ENCODE results near the gene SCCPDH.

Gene SCCPDH

GRCh38 chr1:246789454-246790339, 65.5 kb downstream of the SCCPDH start:
- TF ChIP-seq POLR2A (IDR thresholded peaks at IDR 0.05; ENCODE audit: extremely low read depth, insufficient read length) (no peak), MYC (IDR thresholded peaks at IDR 0.05; ENCODE audit: low read depth, low read length) (no peak)
- TF ChIP-seq, protein P1, sequence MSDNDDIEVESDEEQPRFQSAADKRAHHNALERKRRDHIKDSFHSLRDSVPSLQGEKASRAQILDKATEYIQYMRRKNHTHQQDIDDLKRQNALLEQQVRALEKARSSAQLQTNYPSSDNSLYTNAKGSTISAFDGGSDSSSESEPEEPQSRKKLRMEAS (IDR thresholded peaks at IDR 0.05; ENCODE audit: low read depth, low read length) = no peak
- TF ChIP-seq, protein P2, sequence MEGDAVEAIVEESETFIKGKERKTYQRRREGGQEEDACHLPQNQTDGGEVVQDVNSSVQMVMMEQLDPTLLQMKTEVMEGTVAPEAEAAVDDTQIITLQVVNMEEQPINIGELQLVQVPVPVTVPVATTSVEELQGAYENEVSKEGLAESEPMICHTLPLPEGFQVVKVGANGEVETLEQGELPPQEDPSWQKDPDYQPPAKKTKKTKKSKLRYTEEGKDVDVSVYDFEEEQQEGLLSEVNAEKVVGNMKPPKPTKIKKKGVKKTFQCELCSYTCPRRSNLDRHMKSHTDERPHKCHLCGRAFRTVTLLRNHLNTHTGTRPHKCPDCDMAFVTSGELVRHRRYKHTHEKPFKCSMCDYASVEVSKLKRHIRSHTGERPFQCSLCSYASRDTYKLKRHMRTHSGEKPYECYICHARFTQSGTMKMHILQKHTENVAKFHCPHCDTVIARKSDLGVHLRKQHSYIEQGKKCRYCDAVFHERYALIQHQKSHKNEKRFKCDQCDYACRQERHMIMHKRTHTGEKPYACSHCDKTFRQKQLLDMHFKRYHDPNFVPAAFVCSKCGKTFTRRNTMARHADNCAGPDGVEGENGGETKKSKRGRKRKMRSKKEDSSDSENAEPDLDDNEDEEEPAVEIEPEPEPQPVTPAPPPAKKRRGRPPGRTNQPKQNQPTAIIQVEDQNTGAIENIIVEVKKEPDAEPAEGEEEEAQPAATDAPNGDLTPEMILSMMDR (IDR thresholded peaks at IDR 0.05; ENCODE audit: low read depth, low read length) = no peak
- H3K4me3 ChIP-seq (ENCODE audit: low read depth, low read length) = peak overlapping the region; percentile 48
- no peak for DNase-seq (ENCODE audit: low read depth)

DNA sequence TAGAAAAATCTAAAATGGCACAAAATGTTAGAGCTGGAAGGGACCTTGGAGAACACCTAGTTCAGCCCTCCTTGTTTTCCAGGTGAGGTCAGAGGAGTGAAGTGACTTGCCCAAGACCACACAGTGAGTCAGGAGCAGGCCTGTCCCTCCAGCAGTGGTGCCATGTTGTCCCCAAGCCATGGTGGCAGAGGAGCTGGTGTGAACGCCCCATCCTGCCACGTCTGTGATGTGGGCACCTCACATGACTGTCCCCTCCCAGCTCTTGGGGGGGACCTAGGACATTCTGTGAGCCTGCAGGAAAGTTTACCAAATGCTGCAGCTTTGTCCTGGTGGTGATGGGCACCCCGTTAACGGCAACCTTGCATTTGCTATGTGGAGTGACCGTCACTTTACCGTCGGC, 66.2 kb downstream of the SCCPDH start:
- TF ChIP-seq MYC (IDR thresholded peaks at IDR 0.05; ENCODE audit: low read depth, low read length) (no peak), POLR2A (IDR thresholded peaks at IDR 0.05; ENCODE audit: extremely low read depth, insufficient read length) (no peak)
- TF ChIP-seq, protein P2 (IDR thresholded peaks at IDR 0.05; ENCODE audit: low read depth, low read length) = no peak
- TF ChIP-seq, protein P1 (IDR thresholded peaks at IDR 0.05; ENCODE audit: low read depth, low read length) = no peak
- DNase-seq (ENCODE audit: low read depth) = no peak

DNA sequence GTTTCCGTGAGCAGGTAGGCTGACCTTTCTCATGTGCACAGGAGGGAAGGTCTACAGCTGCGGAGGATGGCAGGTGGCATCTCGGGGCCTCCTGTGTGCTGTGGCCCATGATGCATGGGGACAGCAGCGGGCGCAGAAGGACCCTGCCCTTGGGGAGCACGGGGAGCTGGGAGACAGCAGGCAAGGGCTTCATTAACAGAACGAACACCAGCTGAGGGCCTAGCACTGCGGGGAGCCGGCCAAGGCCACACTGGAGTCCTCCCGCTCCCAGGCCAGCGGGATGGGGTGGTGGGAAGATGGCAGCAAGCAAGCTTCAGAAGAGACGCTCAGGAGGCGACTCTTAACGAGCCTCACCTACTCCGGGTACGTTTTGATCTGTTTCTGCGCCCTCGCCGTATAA, 66.6 kb downstream of the SCCPDH start:
- DNase-seq (ENCODE audit: low read depth) = no peak
- H3K4me3 ChIP-seq (ENCODE audit: low read depth, low read length) = peak overlapping the region; percentile 48
- TF ChIP-seq, protein P2 (IDR thresholded peaks at IDR 0.05; ENCODE audit: low read depth, low read length) = no peak
- TF ChIP-seq POLR2A (IDR thresholded peaks at IDR 0.05; ENCODE audit: extremely low read depth, insufficient read length) = no peak
- TF ChIP-seq MYC (IDR thresholded peaks at IDR 0.05; ENCODE audit: low read depth, low read length) = no peak
- TF ChIP-seq, protein P1 (IDR thresholded peaks at IDR 0.05; ENCODE audit: low read depth, low read length) = no peak

More for the DNA sequence above, 66.2 kb downstream of the SCCPDH start:
- H3K4me3 ChIP-seq (ENCODE audit: low read depth, low read length) = peak overlapping the region; percentile 48

DNA sequence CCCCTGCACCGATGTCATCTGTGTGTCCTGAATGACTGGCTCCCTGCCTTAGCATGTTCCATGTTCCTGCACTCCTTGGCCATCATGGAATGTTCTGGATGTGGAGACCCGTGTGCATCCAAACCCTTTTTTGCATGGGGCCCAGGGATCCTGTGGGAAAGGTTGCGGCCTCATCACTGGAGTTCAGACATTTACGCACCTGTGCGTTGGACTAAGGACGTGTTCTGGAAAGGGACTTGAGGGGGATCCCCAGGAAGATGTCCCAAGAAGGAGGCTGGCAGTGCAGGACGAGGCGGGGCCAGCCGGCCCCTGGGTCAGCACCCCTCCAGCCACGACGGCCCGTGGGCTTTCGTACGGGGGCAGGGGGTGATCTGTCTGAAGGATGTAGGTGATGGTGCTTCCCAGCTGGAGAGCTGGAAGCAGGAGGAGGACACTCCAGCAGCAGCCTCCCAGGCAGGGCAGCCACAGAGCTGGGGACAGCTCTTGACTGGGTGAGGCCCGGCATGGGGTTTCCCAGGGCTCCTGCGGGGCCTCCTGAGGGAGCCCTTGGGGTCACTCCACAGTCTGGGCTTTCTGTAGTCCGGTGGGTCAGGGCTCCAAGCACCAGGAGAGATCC, 67.2 kb downstream of the SCCPDH start:
- no peak for DNase-seq (ENCODE audit: low read depth)
- TF ChIP-seq POLR2A (IDR thresholded peaks at IDR 0.05; ENCODE audit: extremely low read depth, insufficient read length) (no peak), MYC (IDR thresholded peaks at IDR 0.05; ENCODE audit: low read depth, low read length) (no peak)
- TF ChIP-seq, protein P2 (IDR thresholded peaks at IDR 0.05; ENCODE audit: low read depth, low read length) = no peak
- H3K4me3 ChIP-seq (ENCODE audit: low read depth, low read length) = no peak overlapping the region

DNA sequence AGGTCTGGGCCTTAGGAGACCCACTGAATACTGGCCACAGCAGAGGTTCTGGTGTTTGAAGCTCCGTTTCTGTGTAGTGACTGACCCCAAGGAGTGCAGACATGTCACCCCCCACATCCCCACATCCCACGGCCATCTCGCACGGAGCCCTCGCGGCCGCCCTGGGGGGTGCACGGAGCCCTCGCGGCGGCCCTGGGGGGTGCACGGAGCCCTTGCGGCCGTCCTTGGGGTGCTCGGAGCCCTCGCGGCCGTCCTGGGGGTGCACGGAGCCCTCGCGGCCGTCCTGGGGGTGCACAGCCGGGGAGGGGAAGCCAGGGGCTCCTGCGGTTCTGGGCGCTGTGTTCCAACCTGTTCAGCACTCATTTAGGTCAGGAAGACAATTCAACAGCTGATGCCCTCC, 68.4 kb downstream of the SCCPDH start:
- H3K4me3 ChIP-seq (ENCODE audit: low read depth, low read length) = no peak overlapping the region
- DNase-seq (ENCODE audit: low read depth) = no peak
- TF ChIP-seq POLR2A (IDR thresholded peaks at IDR 0.05; ENCODE audit: extremely low read depth, insufficient read length) (no peak), MYC (IDR thresholded peaks at IDR 0.05; ENCODE audit: low read depth, low read length) (no peak)
- TF ChIP-seq, protein P1 (IDR thresholded peaks at IDR 0.05; ENCODE audit: low read depth, low read length) = no peak
- TF ChIP-seq, protein P2 (IDR thresholded peaks at IDR 0.05; ENCODE audit: low read depth, low read length) = no peak
